OCI-M2 (cell line): ENCODE data around the gene SLC12A2.

Source experiments
- DNase-seq: peaks from one replicate; lab custom pipeline; 2025; ENCODE audit not compliant: unreplicated experiment; lab: John Stamatoyannopoulos, UW

SLC12A2 gene

DNA sequence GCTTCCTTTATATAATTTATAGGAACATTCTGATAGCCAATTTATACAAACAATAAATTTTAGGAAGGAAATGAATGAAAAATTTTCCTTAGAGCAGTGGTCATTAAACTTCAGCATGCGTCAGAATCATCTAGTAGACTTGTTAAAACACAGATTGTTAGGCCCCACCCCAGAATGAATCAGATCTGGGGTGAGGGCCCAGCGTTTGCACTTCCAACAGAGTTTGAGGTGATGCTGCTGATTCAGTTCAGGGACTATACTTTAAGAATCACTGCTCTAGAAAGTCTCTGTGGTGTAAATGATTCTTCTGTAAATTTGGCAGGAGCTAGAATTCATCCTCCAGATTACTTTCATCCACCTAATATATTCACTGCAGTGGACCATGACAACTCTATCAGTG lies 80.4 kb downstream of the SLC12A2 start:
- DNase-seq: no peak

DNA sequence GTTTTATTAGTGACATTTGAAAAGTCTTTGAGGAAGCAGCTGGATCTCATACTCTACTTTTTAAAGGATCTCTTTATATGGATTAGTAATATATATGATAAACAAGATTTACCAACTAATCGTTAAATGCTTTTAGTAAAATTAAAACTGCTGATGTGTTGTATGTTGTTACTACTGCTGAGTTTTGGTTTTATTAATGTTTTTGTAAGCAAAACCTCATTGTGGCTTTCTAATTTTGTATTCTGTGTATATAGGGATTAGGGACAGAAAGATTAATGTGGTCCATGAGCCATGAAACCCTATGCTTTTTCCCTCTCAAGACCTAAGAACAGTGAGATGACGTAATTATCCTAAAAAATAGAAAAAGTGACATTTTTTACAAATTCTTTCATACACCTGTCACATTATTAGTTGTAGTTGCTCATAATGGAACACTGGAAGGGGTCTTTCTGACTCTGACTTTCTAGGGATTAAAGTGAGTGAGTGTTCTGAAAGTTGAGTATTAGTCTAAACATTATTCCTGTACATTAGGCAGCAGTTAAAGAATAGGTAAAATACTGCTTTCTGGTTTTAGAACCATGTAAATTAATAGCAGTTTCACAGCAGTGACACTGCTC lies 85.9 kb downstream of the SLC12A2 start:
- no peak for DNase-seq

DNA sequence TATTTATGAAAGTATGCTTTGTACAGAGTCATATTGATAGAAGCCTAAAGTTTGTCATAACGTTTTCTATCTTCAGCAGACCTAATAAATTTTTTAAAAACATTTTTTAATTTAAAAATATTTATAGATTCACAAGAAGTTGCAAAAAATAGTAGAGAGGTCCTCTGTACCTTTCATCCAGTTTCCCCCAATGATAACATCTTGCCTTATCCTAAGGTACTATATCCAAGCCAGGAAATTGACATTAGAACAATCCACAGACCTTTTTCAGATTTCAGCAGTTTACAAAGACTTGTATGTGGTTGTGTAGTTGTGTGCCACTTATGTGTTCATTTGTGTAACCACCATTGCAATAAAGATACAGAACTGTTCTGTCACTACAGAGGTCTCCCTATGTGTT lies 88.5 kb downstream of the SLC12A2 start:
- no peak for DNase-seq

DNA sequence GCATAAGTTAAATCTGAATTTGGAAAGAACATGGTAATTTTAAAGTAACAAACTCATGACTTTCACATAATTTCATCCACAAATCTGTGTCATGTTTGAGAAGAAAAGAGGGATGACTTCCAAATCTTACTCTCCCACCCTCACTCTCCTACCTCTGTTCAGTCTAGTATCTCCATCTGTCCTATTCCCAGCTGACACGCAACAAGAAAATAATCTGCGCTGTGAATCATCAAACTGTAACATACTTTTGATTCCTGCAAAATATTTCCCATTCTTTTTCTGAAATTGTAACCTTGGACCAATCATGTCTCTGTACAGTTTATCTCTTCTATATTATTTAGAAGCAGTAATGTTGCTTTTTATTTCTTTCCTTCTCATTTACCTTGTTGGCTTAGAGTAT lies 91.4 kb downstream of the SLC12A2 start:
- no peak for DNase-seq

DNA sequence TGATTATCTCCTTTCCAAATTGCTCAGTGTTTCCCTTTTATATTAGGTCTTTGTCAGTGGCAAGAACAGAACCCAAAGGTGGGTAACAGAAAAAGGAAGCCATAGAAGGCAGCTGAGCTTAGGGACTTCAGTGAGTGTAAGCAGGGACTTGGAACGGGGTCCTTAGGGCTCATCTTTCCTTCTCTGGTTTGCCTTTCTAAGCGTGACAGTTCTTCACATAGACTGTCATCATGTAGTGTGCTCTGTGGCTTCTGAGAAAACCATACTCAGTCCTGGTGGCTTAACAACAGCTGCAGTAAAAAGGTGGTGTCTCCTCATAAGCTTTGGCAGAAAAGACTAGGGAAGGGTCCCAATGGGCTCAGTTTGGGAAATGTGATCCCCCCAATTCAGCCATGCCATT lies 108.8 kb downstream of the SLC12A2 start:
- DNase-seq: no peak

DNA sequence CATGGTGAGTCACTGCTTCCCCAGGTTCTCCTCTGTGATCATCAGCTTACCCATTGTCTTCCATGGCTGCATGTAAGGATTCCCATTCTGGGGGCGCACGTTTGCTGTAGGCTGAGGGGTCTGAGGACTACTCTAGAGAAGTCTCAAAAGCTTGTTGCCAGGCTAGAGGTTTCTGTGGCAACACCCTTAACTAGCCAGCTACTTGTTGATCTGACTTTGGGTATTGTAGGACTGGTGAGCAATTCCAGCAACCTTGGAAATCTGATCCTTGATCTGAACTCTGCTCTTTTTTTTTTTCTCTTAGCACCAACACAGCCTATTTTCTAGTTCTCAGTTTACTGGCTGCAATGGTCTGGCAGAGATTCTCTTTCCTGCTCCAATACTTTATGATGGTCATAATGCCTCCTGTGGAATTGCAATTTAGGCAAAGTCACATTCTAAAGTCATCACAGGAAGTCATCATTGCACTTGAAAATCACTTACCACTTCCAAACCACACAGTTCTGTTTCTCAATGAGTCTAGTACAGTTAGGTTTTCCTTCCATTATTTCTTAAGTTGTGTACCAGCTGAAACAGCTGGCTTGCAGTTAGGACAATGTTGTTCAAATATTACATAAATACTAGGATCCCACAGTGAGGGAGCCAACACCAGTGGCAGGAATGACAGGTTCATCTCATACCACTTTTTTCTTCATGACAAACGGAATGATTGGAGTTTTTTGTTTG lies 110.3 kb downstream of the SLC12A2 start:
- no peak for DNase-seq

DNA sequence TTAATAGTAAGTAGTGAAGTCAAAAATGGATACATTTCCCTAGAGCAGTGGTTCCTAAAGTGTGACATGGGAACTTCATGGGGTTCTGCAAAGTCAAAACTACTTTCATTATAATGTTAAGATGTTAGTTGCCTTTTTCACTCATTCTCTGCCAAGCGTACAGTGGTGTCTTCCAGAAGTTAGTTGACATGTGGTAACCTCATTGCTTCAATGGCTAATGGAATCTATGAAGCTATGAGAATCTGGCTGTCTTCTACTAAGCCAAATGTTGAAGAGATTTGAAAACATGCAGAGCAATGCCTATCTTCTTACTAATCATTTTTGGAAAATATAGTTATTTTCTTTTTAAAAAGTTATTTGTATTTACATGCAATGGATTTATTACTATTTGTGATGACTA lies 111.8 kb downstream of the SLC12A2 start:
- no peak for DNase-seq

DNA sequence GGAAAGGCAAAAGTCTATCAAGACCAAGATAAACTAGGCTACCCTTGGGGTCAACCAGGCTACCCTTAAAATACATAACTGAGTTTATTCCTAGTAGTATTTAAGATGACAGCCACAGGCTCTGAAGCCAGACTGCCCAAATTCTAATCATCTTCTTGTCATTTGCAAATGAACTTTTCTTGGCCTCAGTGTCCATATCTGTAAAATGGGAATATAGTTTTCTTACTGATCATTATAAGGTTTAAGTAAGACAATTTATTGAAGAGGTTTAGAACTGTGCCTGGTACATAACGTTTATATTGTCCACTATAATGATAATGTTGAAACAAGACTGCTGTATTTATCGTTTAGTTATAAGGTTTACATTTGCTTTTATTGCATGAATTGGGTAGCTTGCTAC lies 112.5 kb downstream of the SLC12A2 start:
- no peak for DNase-seq

DNA sequence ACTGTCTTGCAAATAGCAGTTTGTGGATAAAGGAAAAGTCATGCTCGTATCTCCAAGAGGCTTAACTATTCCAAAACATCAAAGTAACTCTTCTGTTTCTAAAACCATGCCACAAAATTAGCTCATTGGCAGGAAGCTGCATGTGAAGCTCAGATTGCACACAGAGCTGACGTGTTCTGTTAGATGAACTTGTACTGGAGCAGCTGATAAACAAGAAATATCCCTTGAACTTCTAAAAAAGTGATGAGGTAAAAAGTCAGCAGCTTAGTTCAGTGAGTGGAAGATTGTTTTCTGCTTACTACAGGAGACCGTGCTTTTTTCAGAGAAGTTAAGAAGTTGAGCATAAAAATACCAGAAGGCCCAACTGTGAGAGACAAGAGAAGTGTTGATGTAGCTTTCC lies 113.2 kb downstream of the SLC12A2 start:
- DNase-seq: no peak

DNA sequence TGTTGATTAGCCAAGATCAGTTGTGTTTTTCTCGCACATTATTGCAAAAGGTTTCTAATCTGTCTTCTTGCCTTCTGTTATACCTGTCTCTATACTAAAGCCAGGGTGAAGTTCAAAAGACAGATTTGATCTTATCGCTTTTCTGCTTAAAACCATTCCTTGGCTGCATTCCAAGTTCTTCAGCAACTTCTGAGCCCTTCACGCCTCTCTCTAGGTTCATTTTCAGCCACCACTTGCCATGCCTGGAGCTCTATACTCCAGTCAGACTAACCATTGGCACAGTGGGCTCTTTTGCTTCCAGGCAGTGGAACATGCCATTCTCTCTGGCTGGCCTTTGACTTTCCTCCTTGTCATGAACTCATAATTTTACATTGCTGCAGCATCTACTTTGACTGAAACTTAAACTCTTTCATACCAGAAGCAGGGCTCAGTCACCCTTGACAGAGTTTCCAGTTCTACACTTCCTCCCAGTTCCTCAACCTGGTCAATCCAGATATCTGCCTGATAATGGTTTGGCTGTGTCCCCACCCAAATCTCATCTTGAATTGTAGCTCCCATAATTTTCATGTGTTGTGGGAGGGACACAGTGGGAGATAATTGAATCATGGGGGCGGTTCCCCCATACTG lies 114.4 kb downstream of the SLC12A2 start:
- DNase-seq: no peak

DNA sequence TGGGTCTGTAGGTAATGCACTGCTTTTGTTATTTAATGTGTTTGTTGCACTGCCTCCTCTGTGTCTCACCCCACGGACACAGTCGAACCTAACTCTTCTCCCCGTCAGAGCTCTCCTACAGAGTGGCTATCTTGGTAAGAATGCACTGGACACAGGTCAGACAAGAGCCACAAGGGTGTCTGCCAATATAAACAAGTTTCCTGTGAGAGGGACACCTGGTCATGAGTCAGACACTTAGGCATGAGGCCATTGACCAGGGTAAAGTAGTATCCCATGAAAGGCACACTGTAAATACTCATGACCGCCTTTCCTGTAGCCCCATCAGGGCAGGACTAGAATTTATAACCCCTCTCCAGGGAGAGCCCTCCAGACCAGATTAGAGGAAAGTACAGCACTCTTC lies 115.5 kb downstream of the SLC12A2 start:
- no peak for DNase-seq

DNA sequence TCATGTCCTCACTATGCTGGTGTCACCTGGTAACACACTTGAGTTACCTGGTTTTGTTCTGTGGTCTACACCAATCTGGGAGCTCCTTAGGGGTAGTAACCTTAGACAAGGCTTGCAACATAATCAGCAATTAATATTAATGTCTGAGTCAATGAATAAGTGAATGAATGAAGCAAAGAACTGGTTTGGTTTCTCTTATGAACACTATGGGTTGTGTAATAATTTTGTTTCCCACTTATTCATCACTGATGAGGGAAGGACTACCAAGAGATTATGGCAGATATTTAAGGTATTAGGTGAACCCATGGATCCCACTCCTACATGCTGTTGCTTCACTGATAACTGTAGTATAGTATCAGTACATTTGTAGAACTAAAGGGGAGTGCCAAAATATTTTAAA lies 116.0 kb downstream of the SLC12A2 start:
- no peak for DNase-seq

DNA sequence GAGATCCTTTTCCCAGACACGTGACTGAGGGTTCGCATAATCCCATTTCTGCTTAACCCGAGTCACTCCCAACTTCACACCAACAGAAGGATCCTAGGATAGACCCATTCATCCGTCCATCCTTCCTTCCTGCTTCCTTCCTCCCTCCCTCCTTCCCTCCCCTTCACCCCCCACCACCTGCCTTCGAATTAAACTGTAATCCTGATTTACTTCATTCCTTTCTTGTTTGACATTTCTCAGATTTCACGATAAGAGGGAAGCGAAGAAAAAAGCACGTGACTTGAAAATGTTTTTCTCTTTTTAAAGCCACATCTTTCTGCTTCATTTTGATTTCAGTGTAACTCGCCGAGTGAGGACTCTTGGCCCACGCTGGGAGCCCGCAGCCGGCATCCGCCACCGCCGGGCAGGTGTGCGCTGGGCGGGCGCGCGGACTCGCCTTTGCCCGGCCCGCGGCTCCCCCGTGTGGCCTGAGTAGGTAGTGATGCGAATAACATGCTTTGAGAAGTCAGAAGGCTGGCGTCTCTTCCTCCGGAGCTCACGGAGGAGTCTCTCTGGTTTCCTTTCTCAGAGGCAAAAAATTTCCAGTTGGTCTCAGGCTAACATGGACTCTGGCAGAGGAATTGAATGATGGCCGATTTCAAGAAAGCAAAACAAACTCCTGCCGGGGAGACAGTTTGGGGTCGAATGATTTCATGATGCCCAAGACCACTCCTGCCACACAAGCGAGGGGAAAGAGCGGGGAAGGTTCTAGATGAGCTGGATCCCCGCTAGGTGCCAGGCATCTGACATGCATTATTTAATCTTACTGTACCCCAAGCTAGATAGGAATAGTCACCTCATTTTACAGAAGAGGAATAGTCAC lies 117.7 kb downstream of the SLC12A2 start:
- no peak for DNase-seq

DNA sequence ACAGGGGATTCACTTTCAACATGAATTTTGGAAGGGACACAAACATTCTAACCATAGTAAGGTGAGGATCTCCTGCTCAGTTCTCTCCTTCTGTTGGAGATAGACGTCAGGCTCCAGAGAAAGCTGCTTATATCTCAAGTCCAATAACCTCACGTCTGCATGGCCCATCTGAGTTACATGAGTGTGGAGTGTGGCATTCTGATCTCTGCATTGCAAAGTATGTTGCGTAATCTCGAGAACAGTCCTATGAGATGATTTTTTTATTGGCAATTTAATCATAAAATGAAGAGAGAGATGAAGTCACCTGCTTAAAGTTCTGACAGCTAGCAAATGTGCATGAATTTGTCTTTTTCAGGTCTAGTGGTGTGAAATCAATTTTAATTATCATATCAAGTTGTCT lies 118.8 kb downstream of the SLC12A2 start:
- DNase-seq: no peak

DNA sequence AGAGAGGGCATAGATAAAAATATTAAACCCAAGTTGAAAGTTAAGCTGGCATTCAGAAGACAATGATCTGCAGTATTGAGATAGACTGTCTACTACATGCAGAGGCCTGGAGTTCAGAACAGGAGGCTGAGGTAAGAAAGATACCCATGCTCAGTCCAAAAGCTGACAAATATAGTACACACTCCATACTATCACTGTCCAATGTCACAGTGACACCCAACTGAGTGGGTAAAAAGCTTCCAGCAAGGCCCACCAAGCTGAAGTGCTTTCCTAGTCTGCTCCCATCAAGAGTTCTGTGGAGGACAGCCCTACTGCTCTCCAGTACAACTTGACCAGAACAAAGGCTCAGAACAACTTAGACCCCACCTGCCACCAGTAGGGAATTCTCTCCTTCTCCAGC lies 124.9 kb downstream of the SLC12A2 start:
- DNase-seq: no peak

DNA sequence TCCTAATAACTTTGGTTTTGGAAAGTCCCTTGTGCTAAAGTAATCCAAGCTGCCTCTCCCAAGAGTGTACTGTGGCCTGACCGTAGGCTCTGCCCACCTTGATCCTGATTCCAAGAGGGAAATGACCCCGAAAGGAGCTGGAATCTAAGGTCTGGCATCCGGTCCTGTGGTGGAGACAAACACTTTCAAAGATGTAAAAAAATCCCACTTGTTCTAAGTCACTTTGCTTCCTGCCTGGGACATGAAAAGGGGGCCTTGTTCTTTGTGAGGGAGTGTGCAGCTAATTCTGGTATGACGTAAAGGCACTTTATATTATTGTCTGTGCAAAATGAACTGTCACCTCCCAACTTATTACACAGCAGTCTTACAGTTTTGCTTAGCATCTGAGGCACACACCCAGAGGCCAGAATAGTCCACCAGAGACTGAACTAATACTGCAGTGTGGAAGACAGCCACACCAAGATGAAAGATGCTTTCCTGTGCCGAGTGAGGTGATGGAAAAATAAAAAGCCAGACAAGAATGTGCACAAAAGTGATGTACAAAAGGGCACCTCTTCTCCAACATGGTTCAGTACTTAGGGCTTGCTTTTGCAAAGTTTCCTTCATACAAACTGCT lies 128.7 kb downstream of the SLC12A2 start:
- no peak for DNase-seq

DNA sequence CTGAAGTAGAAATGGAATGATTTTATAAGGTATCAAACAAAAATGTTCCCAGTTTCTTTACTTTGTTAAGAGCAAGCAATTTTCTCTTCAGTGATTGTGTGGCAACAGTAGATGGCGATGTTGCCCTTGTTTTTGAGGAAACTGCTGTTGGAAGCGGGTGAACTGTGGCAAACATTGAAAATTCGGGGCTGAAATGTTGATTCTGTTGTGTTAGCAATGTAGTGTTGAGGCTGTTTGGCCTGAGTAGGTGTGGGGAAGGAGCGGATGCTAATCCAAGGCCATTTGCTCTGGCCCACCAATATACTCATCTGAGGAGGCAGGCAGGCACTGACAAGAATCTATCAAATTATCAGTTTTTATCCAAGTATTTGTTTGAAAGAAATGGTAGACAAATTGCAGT lies 129.8 kb downstream of the SLC12A2 start:
- DNase-seq: no peak

DNA sequence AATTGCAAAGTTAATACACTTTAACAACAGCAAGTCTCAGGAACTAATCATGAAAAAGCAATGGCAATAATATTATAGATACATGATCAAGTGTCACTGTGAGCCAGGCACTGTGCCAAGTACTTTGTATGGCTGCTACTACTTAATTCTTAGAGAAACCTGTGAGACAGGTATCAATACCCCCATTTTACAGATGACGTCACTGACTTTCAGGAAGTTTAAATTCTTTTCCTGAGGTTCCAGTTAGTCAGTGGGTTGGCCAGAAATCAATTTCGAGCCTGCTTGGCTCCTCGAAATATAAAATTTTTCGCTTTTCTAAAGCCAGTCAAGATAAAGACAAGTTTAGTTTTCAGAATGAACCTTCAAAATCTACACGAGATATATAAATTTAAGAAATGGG lies 130.3 kb downstream of the SLC12A2 start:
- DNase-seq: no peak

DNA sequence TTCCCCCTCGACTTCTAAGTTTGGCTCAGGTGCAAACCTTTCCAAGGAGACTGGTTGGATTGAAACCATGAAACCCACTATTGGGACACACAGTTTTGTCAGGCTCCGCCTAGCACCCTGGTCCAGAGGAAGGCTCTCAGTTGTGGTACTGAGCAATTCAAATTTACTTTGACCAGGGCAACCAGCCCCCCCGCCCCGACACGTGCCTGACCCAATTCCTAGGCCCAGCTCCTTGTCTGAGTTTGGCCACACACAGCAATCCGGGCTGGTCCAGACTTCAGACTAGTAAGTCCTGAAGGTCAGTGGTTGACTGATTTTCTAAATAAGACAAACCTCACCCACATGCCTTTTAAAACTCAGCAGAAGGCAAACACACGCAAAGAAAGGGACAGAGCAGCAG lies 132.7 kb downstream of the SLC12A2 start:
- no peak for DNase-seq

DNA sequence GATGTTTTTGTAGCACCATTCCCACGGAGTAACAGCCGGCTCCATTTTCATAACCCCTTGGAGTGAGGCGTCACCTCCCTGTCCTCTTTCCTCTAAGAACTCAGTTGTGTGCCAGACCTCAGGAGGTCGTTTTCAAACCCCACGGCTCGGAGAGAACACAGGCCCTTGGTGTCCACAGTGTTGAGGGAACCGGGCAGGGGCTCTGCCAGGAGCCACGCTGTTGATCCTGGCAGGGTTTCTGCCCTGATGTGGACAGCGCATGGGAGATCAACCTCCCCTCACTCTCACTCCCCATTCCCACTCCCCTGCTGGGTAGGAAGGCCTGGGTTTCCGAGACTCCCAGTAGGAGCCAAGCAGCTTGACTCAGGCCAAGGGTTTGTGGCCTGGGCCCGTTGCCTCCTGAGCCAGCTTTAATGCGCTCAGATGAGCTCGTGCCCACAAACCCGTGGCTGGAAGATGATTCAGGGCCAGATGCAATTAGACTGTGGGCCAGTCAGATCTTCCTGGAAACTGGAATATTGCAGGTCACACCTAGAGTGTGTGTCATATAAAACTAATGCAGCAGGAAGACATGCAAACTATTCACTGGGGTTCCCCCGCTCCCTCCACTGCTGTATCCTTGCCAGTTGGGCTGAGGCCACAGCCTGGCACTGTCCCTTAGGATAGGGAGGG lies 133.4 kb downstream of the SLC12A2 start:
- no peak for DNase-seq

DNA sequence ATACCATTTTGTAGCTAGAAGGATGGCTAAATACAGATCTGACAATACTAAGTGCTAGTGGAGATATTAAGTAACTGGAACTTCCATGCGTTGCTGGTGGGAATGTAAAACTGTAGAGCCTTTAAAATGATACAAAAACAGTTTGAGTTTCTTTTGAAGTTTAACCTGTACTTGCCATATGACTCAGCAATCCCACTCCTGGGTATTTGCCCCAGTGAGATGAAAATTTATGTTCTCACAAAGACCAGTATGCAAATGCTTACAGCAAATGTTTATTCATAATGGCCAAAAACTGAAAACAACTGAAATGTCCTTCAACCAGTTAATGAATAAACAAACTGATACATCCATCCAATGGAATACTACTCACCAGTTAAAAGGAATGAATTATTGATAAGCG lies 137.3 kb downstream of the SLC12A2 start:
- no peak for DNase-seq
